PFSK-1 (cell line): ENCODE results near the gene LRBA.

Source experiments
- SIN3A ChIP-seq: IDR thresholded peaks from 2 replicates; pipeline ENCODE4 v1.6.1; 2012; ENCODE audit warnings: mild to moderate bottlenecking, low read length, moderate library complexity, borderline replicate concordance; ENCODE audit not compliant: insufficient read depth
- TF ChIP-seq, protein P1 (sequence below), 2 experiments: IDR thresholded peaks; 2 replicates each; pipeline versions ENCODE4 v1.6.1 to v1.8.0; 2011 to 2012; ENCODE audit warnings: low read depth in 2 of 2, low read length in 2 of 2, control low read depth in 1 of 2, inconsistent platforms in 1 of 2, mild to moderate bottlenecking in 1 of 2, moderate library complexity in 1 of 2; ENCODE audit not compliant: insufficient read depth in 1 of 2

DNA sequence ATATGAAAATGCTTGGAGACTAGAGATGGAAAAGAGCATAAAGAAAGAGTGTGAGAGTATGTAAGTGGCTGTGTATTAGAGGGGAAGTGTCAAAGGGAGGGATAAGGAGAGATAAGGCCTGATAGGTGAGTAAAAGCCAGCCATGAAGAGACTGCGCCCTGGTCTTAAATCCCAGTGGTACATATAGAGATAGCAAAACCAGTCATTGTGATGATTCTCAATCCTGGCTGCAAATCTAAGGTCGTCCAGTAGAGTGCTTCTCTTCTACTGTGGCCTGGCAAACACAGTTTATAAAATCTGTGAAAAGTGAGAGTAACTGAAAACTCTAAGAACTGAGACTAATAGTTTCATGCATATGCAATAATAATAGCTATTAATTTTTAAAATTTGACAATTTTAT, 346.3 kb downstream of the LRBA start:
- TF ChIP-seq SIN3A: no peak
- TF ChIP-seq, protein P1, sequence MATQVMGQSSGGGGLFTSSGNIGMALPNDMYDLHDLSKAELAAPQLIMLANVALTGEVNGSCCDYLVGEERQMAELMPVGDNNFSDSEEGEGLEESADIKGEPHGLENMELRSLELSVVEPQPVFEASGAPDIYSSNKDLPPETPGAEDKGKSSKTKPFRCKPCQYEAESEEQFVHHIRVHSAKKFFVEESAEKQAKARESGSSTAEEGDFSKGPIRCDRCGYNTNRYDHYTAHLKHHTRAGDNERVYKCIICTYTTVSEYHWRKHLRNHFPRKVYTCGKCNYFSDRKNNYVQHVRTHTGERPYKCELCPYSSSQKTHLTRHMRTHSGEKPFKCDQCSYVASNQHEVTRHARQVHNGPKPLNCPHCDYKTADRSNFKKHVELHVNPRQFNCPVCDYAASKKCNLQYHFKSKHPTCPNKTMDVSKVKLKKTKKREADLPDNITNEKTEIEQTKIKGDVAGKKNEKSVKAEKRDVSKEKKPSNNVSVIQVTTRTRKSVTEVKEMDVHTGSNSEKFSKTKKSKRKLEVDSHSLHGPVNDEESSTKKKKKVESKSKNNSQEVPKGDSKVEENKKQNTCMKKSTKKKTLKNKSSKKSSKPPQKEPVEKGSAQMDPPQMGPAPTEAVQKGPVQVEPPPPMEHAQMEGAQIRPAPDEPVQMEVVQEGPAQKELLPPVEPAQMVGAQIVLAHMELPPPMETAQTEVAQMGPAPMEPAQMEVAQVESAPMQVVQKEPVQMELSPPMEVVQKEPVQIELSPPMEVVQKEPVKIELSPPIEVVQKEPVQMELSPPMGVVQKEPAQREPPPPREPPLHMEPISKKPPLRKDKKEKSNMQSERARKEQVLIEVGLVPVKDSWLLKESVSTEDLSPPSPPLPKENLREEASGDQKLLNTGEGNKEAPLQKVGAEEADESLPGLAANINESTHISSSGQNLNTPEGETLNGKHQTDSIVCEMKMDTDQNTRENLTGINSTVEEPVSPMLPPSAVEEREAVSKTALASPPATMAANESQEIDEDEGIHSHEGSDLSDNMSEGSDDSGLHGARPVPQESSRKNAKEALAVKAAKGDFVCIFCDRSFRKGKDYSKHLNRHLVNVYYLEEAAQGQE (IDR thresholded peaks at IDR 0.05; ENCODE audit: insufficient read depth in 1 of 2, low read depth in 2 of 2, low read length in 2 of 2): no peak
